Measurements from ENCODE around the gene BABAM2. TPM values are rescaled to one million over a fixed set of nuclear protein-coding genes. Genes with fewer than 3 reads are reported as not detected.

Gene BABAM2
- total and polyA plus RNA-seq, 8 donors = 27.1 to 49.2 (median 28.4) TPM

- Histone ChIP-seq H3K36me3 (no peaks in the 10 kb centered on the region), H3K27me3 (no peaks in the 10 kb centered on the region), H3K27ac (peak overlapping the region; percentile 67 to 85), H3K9me3 (no peaks in the 10 kb centered on the region), H3K4me1 (peaks cover 39 to 75% of the 10 kb centered on the region in 2 donors), H3K4me3 (no peak overlapping the region)
- peak; percentile 55 for ATAC-seq
- no peak for DNase-seq
- TF ChIP-seq CTCF (IDR thresholded peaks at IDR 0.05) = no peak
- intact Hi-C loops (cut with DNase I) = no loop called here
Measured at GRCh38 chr2:27958711-27959378, 68.3 kb downstream of the BABAM2 start.

GRCh38 chr2:27959496-27959895 lies 69.0 kb downstream of the BABAM2 start:
- peak overlapping the region; percentile 67 to 85 for H3K27ac ChIP-seq
- peak in 2 of 4 donors; percentile 57 to 79 for DNase-seq
- TF ChIP-seq CTCF (IDR thresholded peaks at IDR 0.05) = no peak
- no peaks in the 10 kb centered on the region for H3K36me3 ChIP-seq
- H3K27me3 ChIP-seq = no peaks in the 10 kb centered on the region
- ATAC-seq = peak; percentile 30
- intact Hi-C loops (cut with DNase I) = no loop called here
- H3K4me1 ChIP-seq = peaks cover 32 to 68% of the 10 kb centered on the region in 2 donors
- H3K4me3 ChIP-seq = no peak overlapping the region
- H3K9me3 ChIP-seq = no peaks in the 10 kb centered on the region

GRCh38 chr2:27960237-27960912 lies 69.8 kb downstream of the BABAM2 start:
- intact Hi-C loops (cut with DNase I) = no loop called here

GRCh38 chr2:27962006-27962405 lies 71.5 kb downstream of the BABAM2 start:
- H3K4me1 ChIP-seq = peaks cover 28 to 53% of the 10 kb centered on the region in 2 donors
- H3K4me3 ChIP-seq = no peak overlapping the region
- no peaks in the 10 kb centered on the region for H3K36me3 ChIP-seq
- intact Hi-C loops (cut with DNase I) = no loop called here
- no peaks in the 10 kb centered on the region for H3K27me3 ChIP-seq
- ATAC-seq = no peak
- DNase-seq = no peak
- no peak for TF ChIP-seq CTCF (IDR thresholded peaks at IDR 0.05)
- no peak overlapping the region for H3K27ac ChIP-seq
- no peaks in the 10 kb centered on the region for H3K9me3 ChIP-seq

More at GRCh38 chr2:27960237-27960912, 69.8 kb downstream of the BABAM2 start:
- H3K4me1 ChIP-seq = peaks cover 24 to 59% of the 10 kb centered on the region in 2 donors
- no peaks in the 10 kb centered on the region for H3K9me3 ChIP-seq
- DNase-seq = no peak
- no peaks in the 10 kb centered on the region for H3K36me3 ChIP-seq
- no peak for TF ChIP-seq CTCF (IDR thresholded peaks at IDR 0.05)
- H3K27me3 ChIP-seq = no peaks in the 10 kb centered on the region
- peak overlapping the region; percentile 67 to 85 for H3K27ac ChIP-seq
- no peak overlapping the region for H3K4me3 ChIP-seq
- ATAC-seq = peak; percentile 38

GRCh38 chr2:27963472-27963871 lies 72.9 kb downstream of the BABAM2 start:
- H3K27me3 ChIP-seq = no peaks in the 10 kb centered on the region
- ATAC-seq = no peak
- H3K36me3 ChIP-seq = no peaks in the 10 kb centered on the region
- no peak overlapping the region for H3K27ac ChIP-seq
- peaks cover 0 to 7% of the 10 kb centered on the region in 2 donors for H3K9me3 ChIP-seq
- H3K4me3 ChIP-seq = no peak overlapping the region
- intact Hi-C loops (cut with DNase I) = no loop called here
- DNase-seq = no peak
- H3K4me1 ChIP-seq = peaks cover 28 to 38% of the 10 kb centered on the region in 2 donors
- TF ChIP-seq CTCF (IDR thresholded peaks at IDR 0.05) = no peak

Measured in left lung (tissue), 10 donors.